Activated T-cell treated with anti-CD3 and anti-CD28 coated beads, Interleukin-2, amount 50 U/mL, for 1 hour (primary cell): ENCODE measurements around the gene WDR74.

Experiments
- DNase-seq: peaks from one replicate; pipeline ENCODE4 v3.0.0-alpha.2; 2020

WDR74 gene

GRCh38 chr11:62791501-62792201 lies 47.7 kb downstream of the WDR74 start, which contains the start of gene TMEM223:
Gene TMEM223, minus strand, starts transcription at chr11:62792006. Its CDS starts 12 bp downstream, at chr11:62791994.
- DNase-seq, result peak; percentile 92

GRCh38 chr11:62789576-62789975 lies 49.8 kb downstream of the WDR74 start:
- DNase-seq, result no peak

- no peak for DNase-seq
Observed at GRCh38 chr11:62788991-62789390, 50.4 kb downstream of the WDR74 start.

- peak; percentile 95 for DNase-seq
Observed at GRCh38 chr11:62787005-62787759, 52.2 kb downstream of the WDR74 start, which contains the start of gene TMEM179B. Gene TMEM179B, plus strand, starts transcription at chr11:62787402. Its CDS starts 30 bp downstream, at chr11:62787432.

GRCh38 chr11:62786318-62787004 lies 52.9 kb downstream of the WDR74 start:
- DNase-seq, result peak; percentile 86
